AG09309 (cell line): ENCODE data around the gene MMP24.
A peak's percentile ranks its signal among the peaks of the same experiment; 100 is the strongest.

Experiments used
- DNase-seq: peaks from one replicate; pipeline ENCODE4 v3.0.0-alpha.2; 2010; ENCODE audit warnings: low read depth
- H3K4me3 ChIP-seq: 2 replicates; pipeline ENCODE4 v1.5.1; 2011; ENCODE audit warnings: mild to moderate bottlenecking, low read depth, low read length, moderate library complexity; ENCODE audit not compliant: control insufficient read depth
- CTCF ChIP-seq: IDR thresholded peaks from 2 replicates; pipeline ENCODE4 v1.5.1; 2011; ENCODE audit warnings: mild to moderate bottlenecking, low read depth, low read length, inconsistent platforms; ENCODE audit not compliant: insufficient read depth, control insufficient read depth; ENCODE audit errors: missing control alignments

Gene MMP24

GRCh38 chr20:35279533-35280174 is 53.2 kb downstream of the MMP24 start:
- no peak overlapping the region for H3K4me3 ChIP-seq
- no peak for DNase-seq
- TF ChIP-seq CTCF = no peak

GRCh38 chr20:35280523-35280922 is 54.0 kb downstream of the MMP24 start:
- H3K4me3 ChIP-seq = no peak overlapping the region
- no peak for DNase-seq
- no peak for TF ChIP-seq CTCF

- no peak overlapping the region for H3K4me3 ChIP-seq
These were observed 55.1 kb downstream of the MMP24 start for GRCh38 chr20:35281506-35282101.

GRCh38 chr20:35283441-35284266 is 57.2 kb downstream of the MMP24 start:
- TF ChIP-seq CTCF = no peak
- no peak for DNase-seq
- peak overlapping the region; percentile 85 for H3K4me3 ChIP-seq

More at GRCh38 chr20:35281506-35282101, 55.1 kb downstream of the MMP24 start:
- TF ChIP-seq CTCF = no peak
- DNase-seq = no peak

GRCh38 chr20:35284267-35284991 is 57.9 kb downstream of the MMP24 start, which contains the start of gene EIF6:
TSS of gene EIF6 (minus strand) at chr20:35284772. CDS start at chr20:35284487, 285 bp downstream.
- TF ChIP-seq CTCF = no peak

More at GRCh38 chr20:35284267-35284991, 57.9 kb downstream of the MMP24 start, which contains the start of gene EIF6:
- peak within 1 kb of the TSS; percentile 85 for H3K4me3 ChIP-seq
- no peak for DNase-seq
